HFF-Myc (cell line): ENCODE data around the gene ARHGEF4.

Source experiments
- DNase-seq: peaks from one replicate; pipeline ENCODE4 v3.0.0-alpha.2; 2011; ENCODE audit warnings: low read depth; ENCODE audit errors: extremely low read depth
- H3K4me3 ChIP-seq: replicated peaks from 2 replicates; pipeline ENCODE4 v1.5.1; 2011; ENCODE audit warnings: low read depth, mild to moderate bottlenecking, control low read depth, low read length
- TF ChIP-seq, protein P1 (sequence below): IDR thresholded peaks from 2 replicates; pipeline ENCODE4 v1.5.1; 2012; ENCODE audit warnings: mild to moderate bottlenecking, low read depth, low read length, control low read depth; ENCODE audit errors: missing control alignments

Gene ARHGEF4

DNA sequence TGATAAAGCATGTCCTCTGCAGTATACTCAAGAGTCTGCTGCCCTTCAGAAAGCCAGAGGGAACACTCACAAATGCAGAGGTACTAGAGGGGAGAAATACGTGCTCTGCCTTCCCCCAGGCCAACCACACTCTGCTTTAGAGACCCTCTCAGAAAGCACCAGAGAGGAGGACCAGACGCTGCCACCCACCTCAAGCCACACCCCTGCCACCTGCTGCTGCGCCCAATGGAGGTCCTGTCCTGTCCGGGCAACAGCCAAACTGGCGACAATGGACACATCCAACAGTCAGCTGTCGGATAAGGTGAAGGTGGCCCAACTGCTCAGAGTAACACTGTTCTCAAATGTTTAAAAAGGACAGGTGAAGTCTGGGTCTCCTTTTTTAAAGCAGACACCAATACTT is 211.9 kb downstream of the ARHGEF4 start:
- H3K4me3 ChIP-seq: no peak overlapping the region
- TF ChIP-seq, protein P1, sequence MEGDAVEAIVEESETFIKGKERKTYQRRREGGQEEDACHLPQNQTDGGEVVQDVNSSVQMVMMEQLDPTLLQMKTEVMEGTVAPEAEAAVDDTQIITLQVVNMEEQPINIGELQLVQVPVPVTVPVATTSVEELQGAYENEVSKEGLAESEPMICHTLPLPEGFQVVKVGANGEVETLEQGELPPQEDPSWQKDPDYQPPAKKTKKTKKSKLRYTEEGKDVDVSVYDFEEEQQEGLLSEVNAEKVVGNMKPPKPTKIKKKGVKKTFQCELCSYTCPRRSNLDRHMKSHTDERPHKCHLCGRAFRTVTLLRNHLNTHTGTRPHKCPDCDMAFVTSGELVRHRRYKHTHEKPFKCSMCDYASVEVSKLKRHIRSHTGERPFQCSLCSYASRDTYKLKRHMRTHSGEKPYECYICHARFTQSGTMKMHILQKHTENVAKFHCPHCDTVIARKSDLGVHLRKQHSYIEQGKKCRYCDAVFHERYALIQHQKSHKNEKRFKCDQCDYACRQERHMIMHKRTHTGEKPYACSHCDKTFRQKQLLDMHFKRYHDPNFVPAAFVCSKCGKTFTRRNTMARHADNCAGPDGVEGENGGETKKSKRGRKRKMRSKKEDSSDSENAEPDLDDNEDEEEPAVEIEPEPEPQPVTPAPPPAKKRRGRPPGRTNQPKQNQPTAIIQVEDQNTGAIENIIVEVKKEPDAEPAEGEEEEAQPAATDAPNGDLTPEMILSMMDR: no peak
- DNase-seq: no peak

DNA sequence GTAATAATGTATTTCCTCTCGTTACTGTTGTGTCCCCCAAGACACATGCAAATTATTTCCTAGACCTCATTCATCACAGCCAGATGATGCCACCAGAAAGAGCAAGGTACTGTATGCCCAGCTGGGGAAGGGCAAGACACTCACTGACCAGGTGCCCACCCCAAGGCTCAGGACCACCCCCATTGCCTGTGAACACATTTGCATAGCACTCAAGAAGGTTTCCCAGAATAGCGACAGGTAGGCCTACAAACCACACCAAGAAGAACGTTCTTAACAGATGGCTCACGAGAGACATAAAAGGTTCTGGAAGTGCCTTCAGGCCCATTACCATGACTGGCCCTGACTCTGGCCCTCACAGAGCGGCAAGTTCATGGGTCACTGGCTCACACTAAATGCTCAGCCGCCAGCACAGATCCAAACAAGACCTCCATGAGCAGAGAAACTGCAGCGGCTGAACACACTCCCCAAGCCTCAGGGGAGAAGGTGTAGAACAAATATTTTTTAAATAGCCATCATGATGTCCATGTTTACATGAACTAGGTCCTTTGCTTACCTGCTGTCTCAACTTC is 212.5 kb downstream of the ARHGEF4 start:
- DNase-seq: no peak
- H3K4me3 ChIP-seq: no peak overlapping the region
- TF ChIP-seq, protein P1: no peak

DNA sequence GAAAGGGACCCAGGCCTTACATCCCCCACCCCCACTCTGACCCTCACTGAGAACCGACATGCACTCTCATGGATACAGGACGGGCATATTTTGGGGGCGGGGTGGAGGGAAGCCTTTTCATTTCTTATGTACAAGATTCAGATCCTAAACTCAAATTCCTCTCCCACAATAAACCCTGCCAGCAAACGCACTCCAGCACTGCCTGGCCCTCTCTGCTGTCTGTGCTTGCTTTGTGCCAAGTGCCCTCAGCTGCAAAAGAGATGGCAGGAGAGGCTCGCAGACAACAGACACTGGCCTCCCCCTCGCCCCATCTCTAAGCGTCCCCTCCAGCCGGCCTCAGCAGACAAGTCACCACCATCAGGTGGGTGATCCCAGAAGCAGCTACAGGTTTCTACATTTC is 214.2 kb downstream of the ARHGEF4 start:
- TF ChIP-seq, protein P1: no peak
- no peak overlapping the region for H3K4me3 ChIP-seq
- DNase-seq: no peak

DNA sequence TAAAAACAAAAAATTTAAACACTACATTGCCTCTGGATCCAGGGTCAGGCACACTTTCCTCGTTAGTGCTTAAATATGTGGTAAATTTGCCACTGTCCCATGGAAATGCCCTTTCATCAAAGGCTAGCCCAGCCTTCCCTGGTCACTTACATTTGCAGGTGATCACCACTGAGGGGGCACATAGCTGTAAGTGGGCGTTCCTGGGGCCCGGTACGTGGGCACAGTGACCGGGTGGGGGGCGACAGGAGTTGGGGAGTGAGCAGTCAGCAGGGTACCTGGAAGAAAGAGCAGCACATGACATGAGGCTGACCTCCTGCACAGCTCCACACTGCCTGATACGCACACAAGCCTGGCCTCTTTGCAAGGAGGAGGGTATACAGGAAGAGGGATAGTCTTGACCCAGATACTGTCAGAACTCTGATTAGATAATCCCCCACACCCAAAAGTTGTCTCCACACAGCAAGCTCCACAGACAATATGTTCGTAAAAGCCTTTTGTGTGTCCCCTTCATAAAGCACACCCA is 216.1 kb downstream of the ARHGEF4 start:
- no peak for DNase-seq
- H3K4me3 ChIP-seq: no peak overlapping the region
- TF ChIP-seq, protein P1: no peak

DNA sequence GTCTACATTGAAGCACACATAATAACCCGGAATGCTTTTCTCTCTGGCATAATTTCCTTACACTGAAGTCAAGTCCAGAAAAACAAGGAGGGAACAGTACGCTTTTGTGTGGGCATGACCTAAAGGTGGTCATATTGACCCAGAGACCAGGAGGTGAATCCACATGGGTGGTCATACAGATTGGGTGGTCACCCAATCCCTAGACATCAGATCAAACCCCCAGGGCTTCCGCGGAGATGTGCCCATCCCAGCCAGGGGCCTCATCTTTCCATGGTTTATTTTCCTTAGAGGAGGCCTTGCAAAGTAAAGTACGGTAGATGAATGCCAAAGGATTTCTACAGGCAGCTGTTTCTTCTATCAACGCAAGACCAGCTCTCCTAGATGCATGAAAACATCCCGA is 217.8 kb downstream of the ARHGEF4 start:
- no peak overlapping the region for H3K4me3 ChIP-seq
- TF ChIP-seq, protein P1: no peak
- DNase-seq: no peak

DNA sequence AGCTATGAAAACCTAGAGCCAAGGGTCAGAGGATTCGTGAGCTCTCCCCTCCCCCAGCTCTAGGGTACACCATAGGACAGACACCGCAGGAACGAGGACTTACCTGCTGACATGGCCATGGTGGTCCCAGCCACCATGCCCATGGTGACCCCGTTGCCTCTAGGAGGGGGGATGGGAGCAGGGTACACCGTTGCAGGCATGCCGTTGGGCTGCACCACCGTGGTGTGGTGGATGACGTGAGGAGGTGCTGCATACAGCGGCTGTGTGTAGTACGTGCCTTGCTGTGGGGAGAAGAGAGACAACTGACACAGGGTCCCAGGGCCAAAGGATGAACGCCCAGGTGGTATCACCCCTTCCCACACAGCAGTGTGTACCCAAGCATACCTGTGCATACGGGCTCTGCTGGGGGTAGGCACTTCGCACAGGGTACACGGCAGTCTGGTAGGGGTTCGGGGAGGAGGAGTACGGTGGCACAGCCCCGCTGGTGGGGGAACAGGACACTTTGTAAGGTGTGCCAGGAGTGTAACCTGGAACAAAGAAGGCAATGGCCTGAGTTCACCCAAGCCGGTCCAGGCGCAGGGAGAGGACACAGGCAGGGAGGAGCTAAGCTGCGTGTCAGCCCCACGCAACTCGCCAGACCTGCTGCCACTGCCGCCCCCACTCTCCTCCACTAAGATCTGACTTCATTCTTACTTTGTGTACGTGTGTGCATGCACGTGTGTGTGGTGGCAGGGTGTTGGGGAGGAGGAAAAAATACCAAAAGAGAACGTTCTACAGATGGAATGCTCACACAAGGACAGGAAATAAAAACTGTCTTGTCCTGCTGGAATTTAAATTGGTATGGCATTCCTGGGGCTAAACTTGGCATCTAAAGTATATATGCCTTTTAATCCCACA is 218.7 kb downstream of the ARHGEF4 start:
- TF ChIP-seq, protein P1: no peak
- no peak for DNase-seq
- no peak overlapping the region for H3K4me3 ChIP-seq
